ENCODE measurements around the gene SLC37A2.
"Not testable (repeated sequence)": the region's sequence is repeated elsewhere in the genome, so short reads cannot be mapped to it uniquely, and the experiment has no call there.

DNA sequence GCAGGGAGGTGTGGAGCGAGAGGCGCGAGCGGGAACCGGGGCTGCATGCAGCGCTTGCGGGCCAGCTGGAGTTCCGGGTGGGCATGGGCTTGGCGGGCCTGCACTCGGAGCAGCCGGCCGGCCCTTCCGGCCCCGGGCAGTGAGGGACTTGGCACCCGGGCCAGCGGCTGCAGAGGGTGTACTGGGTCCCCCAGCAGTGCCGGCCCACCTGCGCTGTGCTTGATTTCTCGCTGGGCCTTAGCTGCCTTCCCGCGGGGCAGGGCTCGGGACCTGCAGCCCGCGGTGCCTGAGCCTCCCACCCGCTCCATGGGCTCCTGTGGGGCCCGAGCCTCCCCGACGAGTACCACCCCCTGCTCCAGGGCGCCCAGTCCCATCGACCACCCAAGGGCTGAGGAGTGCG, 26.4 kb downstream of the SLC37A2 start:
- TF ChIP-seq, protein P1, sequence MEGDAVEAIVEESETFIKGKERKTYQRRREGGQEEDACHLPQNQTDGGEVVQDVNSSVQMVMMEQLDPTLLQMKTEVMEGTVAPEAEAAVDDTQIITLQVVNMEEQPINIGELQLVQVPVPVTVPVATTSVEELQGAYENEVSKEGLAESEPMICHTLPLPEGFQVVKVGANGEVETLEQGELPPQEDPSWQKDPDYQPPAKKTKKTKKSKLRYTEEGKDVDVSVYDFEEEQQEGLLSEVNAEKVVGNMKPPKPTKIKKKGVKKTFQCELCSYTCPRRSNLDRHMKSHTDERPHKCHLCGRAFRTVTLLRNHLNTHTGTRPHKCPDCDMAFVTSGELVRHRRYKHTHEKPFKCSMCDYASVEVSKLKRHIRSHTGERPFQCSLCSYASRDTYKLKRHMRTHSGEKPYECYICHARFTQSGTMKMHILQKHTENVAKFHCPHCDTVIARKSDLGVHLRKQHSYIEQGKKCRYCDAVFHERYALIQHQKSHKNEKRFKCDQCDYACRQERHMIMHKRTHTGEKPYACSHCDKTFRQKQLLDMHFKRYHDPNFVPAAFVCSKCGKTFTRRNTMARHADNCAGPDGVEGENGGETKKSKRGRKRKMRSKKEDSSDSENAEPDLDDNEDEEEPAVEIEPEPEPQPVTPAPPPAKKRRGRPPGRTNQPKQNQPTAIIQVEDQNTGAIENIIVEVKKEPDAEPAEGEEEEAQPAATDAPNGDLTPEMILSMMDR (IDR thresholded peaks at IDR 0.05) = not testable (repeated sequence)
- not testable (repeated sequence) for TF ChIP-seq POLR2A, EP300, POLR2AphosphoS5 (IDR thresholded peaks at IDR 0.05)

All from upper lobe of left lung (tissue), 4 donors.